Neural crest cell (in vitro differentiated cells): ENCODE results near the gene RNF146. TPM values are rescaled to one million over a fixed set of nuclear protein-coding genes. Genes with fewer than 3 reads are reported as not detected.
A peak's percentile ranks its signal among the peaks of the same experiment; 100 is the strongest.
"Not testable (repeated sequence)": the region's sequence is repeated elsewhere in the genome, so short reads cannot be mapped to it uniquely, and the experiment has no call there.

Experiments
- DNase-seq: peaks from one replicate; pipeline ENCODE4 v3.0.0; 2021; ENCODE audit warnings: low read depth, mixed read lengths, low spot score
- H3K27ac Mint-ChIP-seq: one replicate; pipeline ENCODE4 v1.8.0; 2021; ENCODE audit warnings: mild to moderate bottlenecking, mixed read lengths; ENCODE audit not compliant: unreplicated experiment
- H3K27me3 Mint-ChIP-seq: 2 replicates; pipeline ENCODE4 v1.8.0; 2021; ENCODE audit warnings: low read depth, mild to moderate bottlenecking, mixed read lengths
- H3K36me3 Mint-ChIP-seq: 2 replicates; pipeline ENCODE4 v1.8.0; 2021; ENCODE audit warnings: low read depth, mild to moderate bottlenecking, mixed read lengths
- H3K4me1 Mint-ChIP-seq: 2 replicates; pipeline ENCODE4 v1.8.0; 2021; ENCODE audit warnings: mixed read lengths
- H3K4me3 Mint-ChIP-seq: one replicate; pipeline ENCODE4 v1.8.0; 2021; ENCODE audit warnings: mild to moderate bottlenecking, mixed read lengths
- H3K9me3 Mint-ChIP-seq: 2 replicates; pipeline ENCODE4 v1.8.0; 2021; ENCODE audit warnings: mixed read lengths
- CTCF ChIP-seq: fragments of 200-600 bp; sonication (generic); conservative IDR thresholded peaks from 2 replicates; pipeline ENCODE4 v1.5.0; 2021; ENCODE audit warnings: antibody characterized with exemption, mild to moderate bottlenecking
- total RNA-seq: library from RNA; stranded (reverse); gene quantifications from 2 replicates; pipeline ENCODE4 v1.2.1, GENCODE V29; 2021

Gene RNF146
- total RNA-seq, 1 donor from 2014 or later = 49.8 TPM

- H3K4me3 Mint-ChIP-seq = no peak overlapping the region
- peaks cover 62% of the 10 kb centered on the region for H3K36me3 Mint-ChIP-seq
- H3K9me3 Mint-ChIP-seq = peaks cover 26% of the 10 kb centered on the region
- no peak for TF ChIP-seq CTCF
- no peak overlapping the region for H3K27ac Mint-ChIP-seq
- DNase-seq = no peak
- no peaks in the 10 kb centered on the region for H3K27me3 Mint-ChIP-seq
- H3K4me1 Mint-ChIP-seq = peaks cover 6% of the 10 kb centered on the region
Measured at GRCh38 chr6:127305741-127306140, 39.1 kb downstream of the RNF146 start.

GRCh38 chr6:127317388-127318128 lies 50.9 kb downstream of the RNF146 start:
- TF ChIP-seq CTCF = no peak
- no peak for DNase-seq
- H3K4me1 Mint-ChIP-seq = no peaks in the 10 kb centered on the region
- H3K27me3 Mint-ChIP-seq = no peaks in the 10 kb centered on the region
- H3K4me3 Mint-ChIP-seq = no peak overlapping the region
- H3K27ac Mint-ChIP-seq = no peak overlapping the region
- H3K36me3 Mint-ChIP-seq = peaks cover 13% of the 10 kb centered on the region
- H3K9me3 Mint-ChIP-seq = no peaks in the 10 kb centered on the region

GRCh38 chr6:127319686-127320085 lies 53.0 kb downstream of the RNF146 start:
- no peak for TF ChIP-seq CTCF
- Mint-ChIP-seq H3K36me3 (peaks cover 7% of the 10 kb centered on the region), H3K9me3 (no peaks in the 10 kb centered on the region), H3K4me1 (no peaks in the 10 kb centered on the region), H3K27me3 (no peaks in the 10 kb centered on the region), H3K27ac (no peak overlapping the region), H3K4me3 (no peak overlapping the region)
- no peak for DNase-seq

- Mint-ChIP-seq H3K27ac (no peak overlapping the region), H3K4me1 (peaks cover 11% of the 10 kb centered on the region), H3K36me3 (peaks cover 10% of the 10 kb centered on the region), H3K4me3 (no peak overlapping the region), H3K27me3 (no peaks in the 10 kb centered on the region), H3K9me3 (no peaks in the 10 kb centered on the region)
- DNase-seq = no peak
- TF ChIP-seq CTCF = no peak
Measured at GRCh38 chr6:127328043-127328609, 61.5 kb downstream of the RNF146 start.

GRCh38 chr6:127331256-127331655 lies 64.6 kb downstream of the RNF146 start:
- not testable (repeated sequence) for H3K9me3 Mint-ChIP-seq, H3K27me3 Mint-ChIP-seq, H3K36me3 Mint-ChIP-seq, H3K4me3 Mint-ChIP-seq, DNase-seq
- Mint-ChIP-seq H3K4me1 (peaks cover 24% of the 10 kb centered on the region), H3K27ac (peak overlapping the region; percentile 45)

- Mint-ChIP-seq H3K27me3 (no peaks in the 10 kb centered on the region), H3K27ac (no peak overlapping the region), H3K4me3 (no peak overlapping the region), H3K36me3 (peaks cover 5% of the 10 kb centered on the region), H3K9me3 (no peaks in the 10 kb centered on the region), H3K4me1 (peaks cover 24% of the 10 kb centered on the region)
- DNase-seq = no peak
- no peak for TF ChIP-seq CTCF
Measured at GRCh38 chr6:127332383-127332961, 65.8 kb downstream of the RNF146 start.
